Muscle of back (tissue), 10 donors: ENCODE measurements around the gene R3HDM1. TPM values are rescaled to one million over a fixed set of nuclear protein-coding genes. Genes with fewer than 3 reads are reported as not detected.

Experiments used
- polyA plus RNA-seq, 10 donors: library from polyadenylated mRNA; unstranded; fragments of 120-200 nt; gene quantifications; one replicate each; pipeline ENCODE4 v1.2.1, GENCODE V29; 2013; ENCODE audit not compliant: insufficient read length in 10 of 10

R3HDM1 gene
- polyA plus RNA-seq, 10 donors: 18.4 to 33.8 (median 25.6) TPM

Other genes starting within 250 kb of the R3HDM1 start
- 1 to 10 TPM; 4.9 to 9.5 (median 6.4) TPM for gene ZRANB3, start 266 bp upstream of the R3HDM1 start, polyA plus RNA-seq
- 10 to 100 TPM; 66.9 to 94.0 (median 79.6) TPM for gene UBXN4, start 210.4 kb downstream of the R3HDM1 start, polyA plus RNA-seq